ENCODE measurements around the gene C19orf81. TPM values are rescaled to one million over a fixed set of nuclear protein-coding genes. Genes with fewer than 3 reads are reported as not detected.

C19orf81 gene
- total and polyA plus RNA-seq, 9 of the 15 experiments (the other 6 are each of a cell fraction or from before 2014, with no cell fraction given): 2.5 to 42.9 (median 33.0) TPM; not detected in 4

GRCh38 chr19:50679177-50680125 lies 30.2 kb downstream of the C19orf81 start (continued):
- no peak for TF ChIP-seq ZNF280B (CRISPR knock-in tag; IDR thresholded peaks at IDR 0.05)
- TF ChIP-seq TARDBP (IDR thresholded peaks at IDR 0.05): no peak
- TF ChIP-seq RBM25 (IDR thresholded peaks at IDR 0.05; ENCODE audit: low read depth, low read length, severe bottlenecking): peak; percentile 77
- no peak for TF ChIP-seq CAMTA2 (CRISPR knock-in tag; conservative IDR thresholded peaks at IDR 0.05)
- TF ChIP-seq ZNF121 (CRISPR knock-in tag; conservative IDR thresholded peaks at IDR 0.05): no peak
- no peak for TF ChIP-seq ATF4 (CRISPR knock-in tag; IDR thresholded peaks at IDR 0.05)
- no peak for TF ChIP-seq ELF1 (tag; IDR thresholded peaks at IDR 0.05)
- no peak for TF ChIP-seq STAT5B (CRISPR knock-in tag; IDR thresholded peaks at IDR 0.05)
- no peak for TF ChIP-seq RFX7 (CRISPR knock-in tag; IDR thresholded peaks at IDR 0.05)
- no peak for TF ChIP-seq NR0B1 (IDR thresholded peaks at IDR 0.05; ENCODE audit: partially characterized antibody)
- no peak for TF ChIP-seq RHOXF2B (CRISPR knock-in tag; conservative IDR thresholded peaks at IDR 0.05)
- TF ChIP-seq TEAD1 (CRISPR knock-in tag; IDR thresholded peaks at IDR 0.05): 0 out of 4 replicates have a peak, but pooled peaks of 1 of the 2 experiments have one; percentile 36
- peak; percentile 83; the same call in 1 of the 2 replicates for TF ChIP-seq ZBTB26 (CRISPR knock-in tag; IDR thresholded peaks at IDR 0.05)
- TF ChIP-seq PPARD (CRISPR knock-in tag; IDR thresholded peaks at IDR 0.05): no peak
- TF ChIP-seq NCOA6 (IDR thresholded peaks at IDR 0.05): no peak
- no peak for TF ChIP-seq CTCF (IDR thresholded peaks at IDR 0.05 in 2 of 3, conservative IDR thresholded peaks at IDR 0.05 in 1 of 3; ENCODE audit: insufficient read depth in 2 of 3, low read depth in 1 of 3, low read length in 3 of 3)
- no peak for TF ChIP-seq CBX1 (IDR thresholded peaks at IDR 0.05; ENCODE audit: low read depth)
- TF ChIP-seq ZNF707 (CRISPR knock-in tag; conservative IDR thresholded peaks at IDR 0.05): no peak
- no peak for TF ChIP-seq HDAC3 (IDR thresholded peaks at IDR 0.05; ENCODE audit: borderline replicate concordance, partially characterized antibody)
- TF ChIP-seq E2F3 (CRISPR knock-in tag; IDR thresholded peaks at IDR 0.05): peak; percentile 90
- no peak for TF ChIP-seq BACH1 (tag; IDR thresholded peaks at IDR 0.05)

Measured in K562 (cell line).